SK-N-SH treated with all-trans-retinoic acid at 6 μM for 48 hours (cell line): ENCODE results near the gene CBFA2T3.

Experiments
- ARNTL ChIP-seq: fragments of 450-650 bp; formaldehyde crosslinking; IDR thresholded peaks from 2 replicates; pipeline ENCODE4 v1.5.0; 2020; ENCODE audit warnings: low read depth, mild to moderate bottlenecking, moderate library complexity, borderline replicate concordance
- BACH2 ChIP-seq: fragments of 250-450 bp; sonication (Bioruptor Pico); IDR thresholded peaks from 2 replicates; pipeline ENCODE4 v1.9.0; 2021; ENCODE audit warnings: mild to moderate bottlenecking, borderline replicate concordance
- GLIS3 ChIP-seq: fragments of 250-450 bp; sonication (Bioruptor Pico); IDR thresholded peaks from 2 replicates; pipeline ENCODE4 v1.5.0; 2020; ENCODE audit warnings: mild to moderate bottlenecking, moderate library complexity
- OSR1 ChIP-seq: fragments of 250-450 bp; sonication (Bioruptor Pico); IDR thresholded peaks from 2 replicates; pipeline ENCODE4 v1.8.0; 2022; ENCODE audit warnings: moderate library complexity, mild to moderate bottlenecking, inconsistent platforms
- PPARA ChIP-seq: fragments of 250-450 bp; sonication (Bioruptor Pico); IDR thresholded peaks from 2 replicates; pipeline ENCODE4 v1.5.0; 2020; ENCODE audit warnings: mild to moderate bottlenecking, borderline replicate concordance
- ZFP30 ChIP-seq: fragments of 450-650 bp; formaldehyde crosslinking; IDR thresholded peaks from 2 replicates; pipeline ENCODE4 v1.5.0; 2022; ENCODE audit warnings: mild to moderate bottlenecking, moderate library complexity
- ZNF70 ChIP-seq: fragments of 450-650 bp; formaldehyde crosslinking; IDR thresholded peaks from 2 replicates; pipeline ENCODE4 v1.5.0; 2020; ENCODE audit warnings: mild to moderate bottlenecking, moderate library complexity
- TF ChIP-seq, protein P1 (sequence below): fragments of 250-450 bp; sonication (Bioruptor Pico); IDR thresholded peaks from 2 replicates; pipeline ENCODE4 v1.5.1; 2020; ENCODE audit warnings: low read depth, mild to moderate bottlenecking, moderate library complexity
- TF ChIP-seq, protein P2 (sequence below): fragments of 250-450 bp; sonication (Bioruptor Pico); IDR thresholded peaks from 2 replicates; pipeline ENCODE4 v1.8.0; 2021; ENCODE audit warnings: low read depth, mild to moderate bottlenecking, moderate library complexity, borderline replicate concordance
- TF ChIP-seq, protein P3 (sequence below): fragments of 250-450 bp; sonication (Bioruptor Pico); IDR thresholded peaks from 2 replicates; pipeline ENCODE4 v1.8.0; 2020; ENCODE audit warnings: mild to moderate bottlenecking, moderate library complexity, borderline replicate concordance

DNA sequence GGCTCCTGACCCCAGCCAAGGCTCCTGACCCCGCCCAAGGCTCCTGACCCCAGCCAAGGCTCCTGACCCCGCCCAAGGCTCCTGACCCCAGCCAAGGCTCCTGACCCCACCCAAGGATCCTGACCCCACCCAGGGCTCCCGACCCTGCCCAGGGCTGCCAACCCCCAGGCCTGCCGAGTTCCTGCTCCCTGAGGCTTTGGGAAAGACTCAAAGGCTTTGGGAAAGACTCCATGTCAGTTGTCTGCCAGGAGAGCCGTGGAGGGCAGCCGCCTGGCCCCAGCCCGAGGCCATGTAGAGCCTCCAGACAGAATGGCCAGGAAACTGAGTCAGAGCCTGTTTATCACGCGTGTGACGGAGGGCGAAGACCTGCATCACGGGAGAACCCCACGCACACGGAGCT, 21.1 kb downstream of the CBFA2T3 start:
- TF ChIP-seq PPARA (CRISPR knock-in tag) (no peak), OSR1 (CRISPR knock-in tag) (no peak), BACH2 (CRISPR knock-in tag) (no peak), ARNTL (no peak), ZNF70 (CRISPR knock-in tag) (no peak), ZFP30 (CRISPR knock-in tag) (no peak), GLIS3 (CRISPR knock-in tag) (no peak)
- TF ChIP-seq, protein P1, sequence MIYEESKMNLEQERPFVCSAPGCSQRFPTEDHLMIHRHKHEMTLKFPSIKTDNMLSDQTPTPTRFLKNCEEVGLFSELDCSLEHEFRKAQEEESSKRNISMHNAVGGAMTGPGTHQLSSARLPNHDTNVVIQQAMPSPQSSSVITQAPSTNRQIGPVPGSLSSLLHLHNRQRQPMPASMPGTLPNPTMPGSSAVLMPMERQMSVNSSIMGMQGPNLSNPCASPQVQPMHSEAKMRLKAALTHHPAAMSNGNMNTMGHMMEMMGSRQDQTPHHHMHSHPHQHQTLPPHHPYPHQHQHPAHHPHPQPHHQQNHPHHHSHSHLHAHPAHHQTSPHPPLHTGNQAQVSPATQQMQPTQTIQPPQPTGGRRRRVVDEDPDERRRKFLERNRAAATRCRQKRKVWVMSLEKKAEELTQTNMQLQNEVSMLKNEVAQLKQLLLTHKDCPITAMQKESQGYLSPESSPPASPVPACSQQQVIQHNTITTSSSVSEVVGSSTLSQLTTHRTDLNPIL (CRISPR knock-in tag), result no peak
- TF ChIP-seq, protein P2, sequence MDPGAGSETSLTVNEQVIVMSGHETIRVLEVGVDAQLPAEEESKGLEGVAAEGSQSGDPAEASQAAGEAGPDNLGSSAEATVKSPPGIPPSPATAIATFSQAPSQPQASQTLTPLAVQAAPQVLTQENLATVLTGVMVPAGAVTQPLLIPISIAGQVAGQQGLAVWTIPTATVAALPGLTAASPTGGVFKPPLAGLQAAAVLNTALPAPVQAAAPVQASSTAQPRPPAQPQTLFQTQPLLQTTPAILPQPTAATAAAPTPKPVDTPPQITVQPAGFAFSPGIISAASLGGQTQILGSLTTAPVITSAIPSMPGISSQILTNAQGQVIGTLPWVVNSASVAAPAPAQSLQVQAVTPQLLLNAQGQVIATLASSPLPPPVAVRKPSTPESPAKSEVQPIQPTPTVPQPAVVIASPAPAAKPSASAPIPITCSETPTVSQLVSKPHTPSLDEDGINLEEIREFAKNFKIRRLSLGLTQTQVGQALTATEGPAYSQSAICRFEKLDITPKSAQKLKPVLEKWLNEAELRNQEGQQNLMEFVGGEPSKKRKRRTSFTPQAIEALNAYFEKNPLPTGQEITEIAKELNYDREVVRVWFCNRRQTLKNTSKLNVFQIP (CRISPR knock-in tag), result no peak
- TF ChIP-seq, protein P3, sequence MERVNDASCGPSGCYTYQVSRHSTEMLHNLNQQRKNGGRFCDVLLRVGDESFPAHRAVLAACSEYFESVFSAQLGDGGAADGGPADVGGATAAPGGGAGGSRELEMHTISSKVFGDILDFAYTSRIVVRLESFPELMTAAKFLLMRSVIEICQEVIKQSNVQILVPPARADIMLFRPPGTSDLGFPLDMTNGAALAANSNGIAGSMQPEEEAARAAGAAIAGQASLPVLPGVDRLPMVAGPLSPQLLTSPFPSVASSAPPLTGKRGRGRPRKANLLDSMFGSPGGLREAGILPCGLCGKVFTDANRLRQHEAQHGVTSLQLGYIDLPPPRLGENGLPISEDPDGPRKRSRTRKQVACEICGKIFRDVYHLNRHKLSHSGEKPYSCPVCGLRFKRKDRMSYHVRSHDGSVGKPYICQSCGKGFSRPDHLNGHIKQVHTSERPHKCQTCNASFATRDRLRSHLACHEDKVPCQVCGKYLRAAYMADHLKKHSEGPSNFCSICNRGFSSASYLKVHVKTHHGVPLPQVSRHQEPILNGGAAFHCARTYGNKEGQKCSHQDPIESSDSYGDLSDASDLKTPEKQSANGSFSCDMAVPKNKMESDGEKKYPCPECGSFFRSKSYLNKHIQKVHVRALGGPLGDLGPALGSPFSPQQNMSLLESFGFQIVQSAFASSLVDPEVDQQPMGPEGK (CRISPR knock-in tag), result no peak
